ENCODE data around the gene ZNF407. TPM values are rescaled to one million over a fixed set of nuclear protein-coding genes. Genes with fewer than 3 reads are reported as not detected.
"Not testable (repeated sequence)": the region's sequence is repeated elsewhere in the genome, so short reads cannot be mapped to it uniquely, and the experiment has no call there.

ZNF407 gene
- total RNA-seq, 1 donor: 10.0 TPM

DNA sequence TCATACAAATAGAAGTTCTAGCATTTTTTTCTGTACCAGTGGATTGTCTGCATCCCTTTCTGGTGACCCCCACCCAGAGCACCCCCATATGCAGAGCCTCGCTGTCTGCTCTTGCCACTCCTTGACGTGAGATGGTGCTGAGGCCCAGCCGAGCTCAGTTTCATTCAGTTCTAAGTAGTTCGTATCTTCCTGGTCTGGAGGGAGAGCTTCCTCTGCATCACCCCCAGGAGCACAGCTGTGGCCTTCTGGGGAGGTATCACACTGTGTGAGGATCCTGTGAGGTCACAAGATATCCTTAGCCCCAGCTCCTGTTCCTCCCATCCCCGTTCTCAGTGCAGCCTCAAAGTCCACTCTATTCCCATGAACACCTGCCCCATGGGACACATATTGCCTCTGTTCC, 478.6 kb downstream of the ZNF407 start:
- DNase-seq (ENCODE audit: low read depth in 2 of 3, low spot score in 2 of 3): no peak

DNA sequence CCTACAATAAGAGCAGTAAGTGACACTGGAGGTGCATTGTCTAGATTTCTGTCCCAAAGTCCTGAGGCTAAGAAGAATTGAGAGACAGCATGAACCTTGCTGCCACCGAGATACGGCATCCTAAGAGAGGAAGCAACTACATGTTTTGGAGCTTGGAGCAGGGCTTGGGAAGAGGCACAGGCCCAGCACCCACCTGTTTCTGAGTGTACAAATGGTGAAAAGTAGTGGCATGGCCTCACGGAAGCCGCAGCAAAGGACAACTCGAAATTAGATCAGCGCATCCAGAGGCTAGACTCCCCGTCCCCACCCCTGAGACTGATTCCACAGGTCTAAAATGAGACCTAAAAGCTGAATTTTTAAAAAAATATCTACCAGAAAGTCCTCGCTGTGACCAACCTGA, 483.8 kb downstream of the ZNF407 start:
- no peak for DNase-seq (ENCODE audit: low read depth in 2 of 3, low spot score in 2 of 3)

DNA sequence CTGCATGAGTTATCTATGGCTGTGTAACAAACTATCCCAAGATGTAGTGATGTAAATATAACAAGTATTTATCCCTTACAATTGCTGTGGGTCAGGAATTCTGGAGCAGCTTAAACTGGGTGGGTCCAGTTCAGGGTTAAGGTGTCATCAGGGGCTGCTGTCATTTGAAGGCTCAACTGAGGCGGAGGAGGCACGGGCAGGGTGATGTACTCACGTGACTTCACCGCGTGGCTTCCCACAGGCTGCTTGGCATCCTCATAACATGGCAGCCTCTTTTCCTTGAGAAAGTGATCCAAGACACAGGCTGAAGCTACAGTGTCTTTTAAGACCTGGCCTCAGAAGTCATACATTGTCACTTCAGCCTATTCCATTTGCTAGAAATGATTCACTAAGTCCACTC, 485.5 kb downstream of the ZNF407 start:
- DNase-seq (ENCODE audit: low read depth in 2 of 3, low spot score in 2 of 3): no peak

DNA sequence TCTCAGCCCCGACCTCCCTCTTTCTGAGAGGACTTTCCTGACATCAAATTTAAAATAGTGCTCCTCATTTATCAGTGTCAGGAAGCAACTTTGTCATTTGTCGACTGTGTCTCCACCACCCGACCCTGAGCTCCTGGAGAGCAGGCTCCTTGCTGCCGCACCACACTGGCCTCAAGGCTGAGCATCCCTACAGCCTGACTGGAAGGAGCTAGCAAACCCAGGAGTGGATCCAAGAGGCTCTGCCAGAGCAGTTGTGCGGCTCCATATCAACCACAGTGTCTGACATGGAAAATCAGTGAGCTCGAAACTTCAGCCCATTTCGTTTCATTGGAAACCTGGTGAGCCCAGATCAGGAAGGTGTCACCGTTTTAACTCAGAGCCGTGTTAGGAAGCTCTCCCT, 486.1 kb downstream of the ZNF407 start:
- no peak for DNase-seq (ENCODE audit: low read depth in 2 of 3, low spot score in 2 of 3)

DNA sequence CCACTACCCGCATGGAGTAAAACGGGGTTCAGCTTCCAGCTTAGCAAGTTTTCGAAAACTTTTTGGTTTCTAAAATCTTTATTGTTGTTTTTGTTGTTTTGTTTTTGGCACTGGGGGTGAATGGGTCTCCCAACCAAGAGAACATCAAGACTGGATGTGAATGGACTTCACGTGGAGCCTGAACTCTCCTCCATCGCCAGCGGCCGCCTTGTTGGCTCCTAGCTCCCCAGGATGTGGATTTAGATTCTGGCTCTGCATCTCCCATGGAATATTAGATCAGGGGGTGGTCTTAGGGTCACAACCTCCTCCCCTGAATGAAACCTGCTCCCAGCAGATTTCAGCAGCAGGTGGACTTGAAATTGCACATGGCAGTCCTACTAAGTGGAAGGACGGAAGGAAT, 488.0 kb downstream of the ZNF407 start:
- not testable (repeated sequence) for DNase-seq (ENCODE audit: low read depth in 2 of 3, low spot score in 2 of 3)

DNA sequence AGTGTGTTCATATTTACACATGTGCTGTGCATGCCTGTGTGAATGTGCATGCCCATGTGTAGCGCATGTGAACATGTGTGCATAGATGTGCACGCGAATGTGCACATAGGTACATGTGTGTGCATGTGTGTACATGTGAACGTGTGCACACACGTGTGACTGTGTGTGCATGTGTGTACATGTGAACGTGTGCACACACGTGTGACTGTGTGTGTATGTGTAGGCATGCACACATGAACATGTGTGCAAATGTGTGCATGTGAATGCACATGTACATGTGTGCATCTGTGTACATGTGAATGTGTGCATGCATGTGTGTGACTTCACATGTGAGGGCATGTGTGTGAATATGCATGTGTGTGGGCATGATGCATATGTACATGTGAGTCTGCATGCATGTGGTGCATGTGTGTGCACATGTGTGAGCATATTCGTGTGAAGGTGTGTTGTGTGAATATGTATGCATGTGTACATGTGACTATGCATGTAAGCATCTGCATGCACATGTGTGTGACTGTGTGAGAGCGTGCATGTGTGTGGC, 488.9 kb downstream of the ZNF407 start:
- no peak for DNase-seq (ENCODE audit: low read depth in 2 of 3, low spot score in 2 of 3)

DNA sequence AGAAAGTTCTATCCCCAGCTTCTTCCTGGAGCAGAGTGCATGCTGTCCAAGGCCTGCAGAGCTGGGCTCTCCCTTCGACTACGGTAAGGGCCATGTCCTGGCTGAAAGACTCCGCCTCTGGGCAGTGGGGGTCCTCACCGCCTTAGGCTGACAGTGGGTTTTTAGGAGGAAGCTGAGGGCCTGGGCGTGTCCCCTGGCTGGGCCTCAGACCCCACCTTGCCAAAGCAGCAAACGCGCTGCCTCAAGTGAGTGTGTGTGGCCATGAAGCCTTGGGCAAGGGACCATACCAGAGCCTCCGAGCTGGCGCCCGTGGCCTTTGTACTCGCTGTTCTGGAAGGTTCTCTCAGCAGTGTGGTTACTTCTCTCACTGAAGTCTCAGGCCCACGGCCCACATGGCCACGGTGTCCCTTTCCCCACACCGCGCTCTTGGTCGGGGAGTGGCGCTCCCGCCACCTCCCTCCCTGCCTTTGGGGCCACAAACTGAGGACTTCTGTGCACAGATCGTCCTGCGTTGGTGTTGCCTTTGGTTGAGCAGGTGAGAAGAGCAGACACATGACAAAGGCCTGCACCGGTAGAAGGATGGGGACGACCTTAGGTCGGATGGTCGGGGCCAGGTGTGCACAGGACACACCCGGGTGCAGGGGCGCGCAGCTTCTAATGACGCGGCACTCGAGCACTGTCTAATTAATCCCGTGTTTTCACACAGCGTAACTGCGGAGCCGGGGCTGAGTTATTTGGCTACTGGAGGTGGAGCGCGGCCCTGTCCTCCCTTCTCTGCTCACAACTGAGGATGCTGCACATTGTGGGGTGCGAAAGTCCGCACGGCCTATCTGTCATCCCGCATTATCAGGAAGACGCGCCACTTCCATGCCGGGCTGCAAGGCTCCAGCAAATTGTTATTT, 489.7 kb downstream of the ZNF407 start:
- DNase-seq (ENCODE audit: low read depth in 2 of 3, low spot score in 2 of 3): no peak

DNA sequence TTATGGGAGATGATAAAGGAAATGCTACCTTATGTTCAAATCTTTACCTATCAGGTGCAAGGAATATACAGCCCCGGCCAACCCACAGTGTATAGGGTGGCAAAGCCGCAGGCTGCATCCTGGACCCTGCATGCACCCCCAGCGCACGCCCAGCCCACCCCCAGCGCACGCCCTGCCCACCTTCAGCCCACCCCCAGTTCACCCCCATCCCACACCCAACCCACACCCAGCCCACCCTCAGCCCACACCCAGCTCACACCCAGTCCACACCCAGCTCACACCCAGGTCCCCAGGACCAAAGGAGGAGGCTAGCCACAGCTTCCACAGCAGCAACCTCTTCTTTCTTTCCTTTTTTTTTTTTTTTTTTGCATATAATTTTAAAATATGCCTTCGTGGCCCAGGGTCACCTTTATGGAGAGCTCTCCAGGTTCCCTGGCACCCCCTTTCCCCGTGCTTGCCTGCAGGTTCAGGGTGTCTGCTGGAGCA, 490.4 kb downstream of the ZNF407 start:
- DNase-seq (ENCODE audit: low read depth in 2 of 3, low spot score in 2 of 3): no peak

DNA sequence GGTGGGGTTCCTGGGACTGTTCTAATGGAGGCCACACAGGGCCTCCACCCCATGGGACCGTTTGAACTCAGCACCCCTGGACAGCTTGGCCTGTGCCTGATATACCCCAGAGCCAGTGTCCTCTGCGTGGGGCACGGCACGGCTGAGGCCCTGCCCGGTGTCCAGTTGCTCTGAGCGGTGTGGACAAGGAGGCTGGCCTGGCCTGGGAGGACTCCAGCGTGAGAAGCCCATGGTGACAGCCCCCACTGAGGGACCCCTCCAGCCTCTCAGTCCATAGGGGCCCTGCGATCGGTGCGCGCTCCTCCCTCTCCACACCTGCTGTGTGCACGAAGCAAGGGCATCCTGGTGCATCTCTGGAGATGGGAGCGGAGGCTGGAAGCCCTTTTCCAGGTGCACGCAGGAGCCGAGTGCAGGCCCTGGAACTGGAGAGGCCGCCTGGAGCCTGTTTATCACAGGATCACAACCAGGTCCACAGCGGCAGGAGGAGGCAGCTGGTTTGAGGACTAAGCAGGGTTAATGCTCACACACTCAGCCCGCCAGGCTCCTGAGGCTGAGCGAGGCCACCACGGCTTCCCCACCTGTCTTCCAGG, 491.0 kb downstream of the ZNF407 start:
- no peak for DNase-seq (ENCODE audit: low read depth in 2 of 3, low spot score in 2 of 3)

DNA sequence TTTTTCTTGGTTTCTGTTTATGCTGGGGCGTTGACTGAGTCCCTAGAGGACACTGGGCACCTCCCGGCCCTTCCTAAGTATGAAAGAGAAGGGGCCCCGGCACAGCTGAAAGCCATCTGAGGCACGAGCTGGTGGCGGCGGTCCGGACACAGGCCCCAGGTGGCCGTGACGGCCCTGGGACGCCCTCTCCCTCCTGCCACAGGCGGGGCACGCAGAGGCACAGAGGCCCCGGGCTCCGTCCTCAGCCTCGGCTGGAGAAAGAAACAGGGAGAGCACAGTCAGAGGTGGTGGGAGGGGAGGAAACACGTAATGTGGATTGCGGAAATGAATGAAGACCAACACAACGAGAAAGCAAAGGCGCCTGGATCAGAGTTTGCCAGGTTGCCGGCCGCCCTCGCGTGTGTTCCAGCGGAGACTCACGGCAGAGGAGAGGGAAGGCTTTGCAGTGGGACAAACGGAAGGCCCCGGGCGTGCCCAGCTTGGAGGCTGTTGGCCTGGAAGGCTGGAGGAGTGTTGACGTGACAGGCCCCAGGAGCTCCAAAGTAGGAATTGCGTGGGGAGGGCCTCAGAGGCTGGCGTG, 492.2 kb downstream of the ZNF407 start:
- DNase-seq (ENCODE audit: low read depth in 2 of 3, low spot score in 2 of 3): no peak

DNA sequence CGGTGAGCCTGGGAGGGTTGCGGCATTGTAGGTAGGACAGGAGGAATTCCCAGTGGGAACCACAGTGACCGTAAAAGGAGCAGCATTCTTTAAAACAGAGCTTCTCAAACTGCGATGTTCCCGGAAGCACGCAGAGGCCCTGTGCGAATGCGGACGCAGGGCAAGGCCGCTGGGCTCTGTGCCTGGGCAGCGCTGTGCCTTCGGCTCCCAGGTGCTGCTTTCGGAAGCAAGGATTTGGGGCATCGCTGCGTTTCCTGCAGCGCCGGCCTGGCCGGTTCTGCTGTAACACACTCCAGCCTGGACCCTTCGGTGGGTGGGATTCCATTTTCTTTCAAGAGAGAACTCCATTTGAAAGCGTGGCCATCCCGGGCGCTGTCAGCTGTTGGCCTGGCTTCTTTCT, 492.7 kb downstream of the ZNF407 start:
- DNase-seq (ENCODE audit: low read depth in 2 of 3, low spot score in 2 of 3): no peak

DNA sequence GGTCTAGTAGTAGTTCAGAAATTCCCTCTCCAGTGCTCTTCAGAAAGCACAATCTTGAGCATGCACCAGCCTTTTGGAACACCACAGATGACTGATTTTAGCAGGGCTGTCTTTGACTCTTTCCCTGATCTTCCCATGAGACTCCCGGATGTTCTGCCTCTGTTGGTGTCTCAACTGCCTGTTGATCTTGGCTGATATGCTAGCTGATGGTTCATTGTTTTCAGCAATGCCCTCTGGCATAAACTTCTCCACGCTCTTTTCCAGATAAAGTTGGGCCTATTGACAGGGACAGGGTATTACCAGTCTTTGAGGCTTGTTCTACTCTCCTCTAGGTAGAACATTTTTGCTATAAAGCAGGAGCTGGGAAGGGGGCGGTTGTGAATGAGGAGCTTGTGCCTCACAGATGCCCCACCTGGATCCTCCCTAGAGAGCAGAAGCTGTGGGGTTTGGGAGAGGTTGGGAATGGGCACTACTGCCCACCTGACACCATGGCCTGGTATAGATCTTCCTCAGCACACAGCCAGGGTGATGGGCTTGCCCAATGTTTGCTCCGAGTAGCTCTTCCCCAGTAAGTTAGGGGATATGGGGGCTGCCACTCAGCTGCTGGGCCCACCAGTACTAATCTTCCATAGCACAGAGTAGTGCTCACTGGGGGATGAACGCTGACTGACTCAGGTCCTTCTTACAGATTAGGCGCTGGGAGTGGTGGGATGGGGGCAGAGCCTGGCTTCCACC, 500.0 kb downstream of the ZNF407 start:
- DNase-seq (ENCODE audit: low read depth in 2 of 3, low spot score in 2 of 3): no peak

DNA sequence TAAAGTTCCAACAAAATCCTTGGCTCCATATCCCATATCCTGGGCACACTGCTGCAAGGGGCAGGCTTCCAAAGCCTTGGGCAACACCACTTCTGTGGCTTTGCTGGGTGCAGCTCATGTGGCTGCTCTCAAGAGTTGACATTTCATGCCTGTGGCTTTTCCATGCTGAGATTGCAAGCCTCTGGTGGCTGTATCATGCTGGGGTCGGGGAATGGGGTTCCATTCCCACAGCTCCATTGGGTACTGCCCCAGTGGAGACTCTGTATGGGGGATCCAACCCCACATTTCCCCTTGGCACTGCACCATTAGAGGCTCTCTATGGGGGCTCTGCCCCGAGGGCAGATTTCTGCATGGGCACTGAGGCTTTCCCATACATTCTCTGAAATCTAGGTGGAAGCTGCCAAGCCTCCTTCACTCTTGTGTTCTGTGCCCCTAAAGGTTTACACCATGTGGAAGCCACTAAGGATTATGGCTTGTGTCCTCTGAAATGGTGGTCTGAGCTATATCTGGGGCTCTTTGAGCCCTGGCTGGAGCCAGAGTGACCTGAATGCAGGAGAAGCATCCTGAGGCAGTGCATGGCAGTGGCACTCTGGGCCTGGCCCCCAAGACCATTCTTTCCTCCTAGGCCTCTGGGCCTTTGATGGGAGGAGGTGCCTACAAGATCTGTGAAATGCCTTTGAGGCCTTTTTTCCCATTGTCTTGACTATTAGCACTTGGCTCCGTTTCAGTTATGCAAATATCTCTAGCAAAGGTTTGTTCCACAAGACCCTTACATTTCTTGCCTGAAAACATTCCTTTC, 503.4 kb downstream of the ZNF407 start:
- no peak for DNase-seq (ENCODE audit: low read depth in 2 of 3, low spot score in 2 of 3)

DNA sequence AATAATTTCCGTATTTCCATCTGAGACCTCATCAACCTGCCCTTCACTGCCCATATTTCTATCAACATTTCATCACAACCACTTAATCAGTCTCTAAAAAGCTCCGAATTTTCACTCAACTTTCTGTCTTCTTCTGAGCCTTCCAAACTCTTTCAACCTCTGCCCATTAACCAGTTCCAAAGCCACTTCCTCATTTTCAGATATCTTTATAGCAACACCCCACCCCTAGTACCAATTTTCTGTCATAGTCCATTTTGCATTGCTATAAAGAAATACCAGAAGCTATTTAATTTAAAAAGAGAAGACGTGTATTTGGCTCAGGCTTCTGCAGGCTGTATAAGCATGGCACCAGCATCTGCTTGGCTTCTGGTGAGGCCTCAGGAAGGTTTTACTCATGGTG, 504.2 kb downstream of the ZNF407 start:
- DNase-seq (ENCODE audit: low read depth in 2 of 3, low spot score in 2 of 3): no peak

DNA sequence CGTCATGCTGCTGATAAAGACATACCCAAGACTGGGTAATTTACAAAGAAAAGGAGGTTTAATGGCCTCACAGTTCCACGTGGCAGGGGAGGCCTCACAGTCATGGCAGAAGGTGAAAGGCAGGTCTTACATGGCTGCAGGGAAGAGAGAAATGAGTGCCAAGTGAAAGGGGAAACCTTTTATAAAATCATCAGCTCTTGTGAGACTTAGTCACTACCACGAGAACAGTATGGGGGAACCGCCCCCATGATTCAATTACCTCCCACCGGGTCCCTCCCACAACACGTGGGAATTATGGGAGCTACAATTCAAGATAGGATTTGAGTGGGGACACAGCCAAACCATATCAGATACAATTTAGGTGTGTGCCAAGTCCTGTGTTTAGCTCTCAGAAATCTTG, 506.4 kb downstream of the ZNF407 start:
- DNase-seq (ENCODE audit: low read depth in 2 of 3, low spot score in 2 of 3): not testable (repeated sequence)

DNA sequence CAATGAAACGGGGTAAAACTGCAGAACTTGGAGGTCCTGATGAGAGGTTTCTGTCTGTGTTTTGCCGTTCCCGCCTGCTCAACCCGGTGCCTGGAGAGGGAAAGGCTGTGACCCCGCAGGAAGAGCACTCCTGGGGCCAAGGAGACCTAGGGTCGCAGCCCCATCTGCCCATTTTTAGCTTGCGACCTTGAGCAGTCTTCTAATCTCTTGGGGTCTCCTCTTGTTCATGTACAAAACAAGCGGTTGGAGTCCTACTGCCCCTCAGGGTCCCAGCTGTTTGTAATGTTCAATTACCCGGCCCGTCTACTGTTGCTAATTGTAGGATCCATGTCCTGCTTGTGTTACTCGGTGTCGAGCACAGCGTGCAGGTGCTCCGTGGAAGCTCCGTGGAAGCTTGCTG, 506.8 kb downstream of the ZNF407 start:
- DNase-seq (ENCODE audit: low read depth in 2 of 3, low spot score in 2 of 3): no peak

DNA sequence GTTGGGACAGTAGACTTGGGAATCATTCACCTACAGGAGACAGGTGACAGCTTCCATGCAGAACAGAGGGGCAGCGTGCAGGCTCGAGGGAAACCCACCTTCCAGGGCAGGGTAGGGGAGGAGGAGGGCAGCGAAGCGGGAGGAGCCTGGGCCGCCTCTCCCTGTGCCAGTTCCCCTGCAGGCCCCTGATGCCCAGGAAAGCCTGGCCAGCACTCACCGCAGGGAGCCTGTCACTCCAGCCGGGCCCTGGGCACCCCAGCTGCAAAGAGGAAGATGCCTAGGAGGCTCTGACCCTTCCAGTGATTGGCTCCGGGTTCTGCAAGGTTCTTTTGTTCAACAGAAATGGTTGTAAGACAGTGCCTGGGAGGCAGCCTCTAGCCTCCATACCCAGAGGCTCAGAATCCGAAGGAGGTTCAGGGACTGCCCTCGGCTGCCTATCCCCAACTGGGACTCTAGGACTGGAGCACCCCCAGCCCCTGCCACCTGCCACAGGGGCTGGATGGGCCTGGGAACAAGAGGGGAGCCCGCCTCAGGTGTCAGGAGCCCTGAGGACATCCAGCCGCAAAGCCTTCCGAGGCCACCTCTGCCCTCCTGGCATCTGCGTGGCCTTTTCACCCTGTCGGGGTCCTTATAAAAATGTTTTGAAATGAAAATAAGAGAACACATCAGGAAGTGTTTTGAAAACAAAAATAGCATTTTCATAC, 508.0 kb downstream of the ZNF407 start:
- DNase-seq (ENCODE audit: low read depth in 2 of 3, low spot score in 2 of 3): no peak

DNA sequence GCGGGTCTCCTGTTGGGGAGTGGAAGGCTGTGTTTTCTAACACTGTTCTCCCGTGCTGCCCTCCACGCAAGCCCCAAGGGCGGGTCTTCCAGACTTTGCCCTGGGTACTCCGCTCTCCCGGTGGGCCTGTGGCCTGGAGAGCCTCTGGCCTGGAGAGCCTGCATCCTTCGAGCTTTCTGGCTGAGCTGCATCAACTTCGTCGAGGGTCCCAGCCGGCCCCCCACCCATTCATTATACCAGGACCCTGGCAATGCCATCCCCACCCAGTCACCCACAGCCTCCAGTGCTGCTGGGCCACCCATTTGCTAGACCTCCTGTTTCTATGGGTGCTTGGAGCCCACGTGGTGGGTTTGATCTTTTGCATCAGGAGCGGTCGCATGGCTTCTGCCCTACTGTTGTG, 509.1 kb downstream of the ZNF407 start:
- no peak for DNase-seq (ENCODE audit: low read depth in 2 of 3, low spot score in 2 of 3)

DNA sequence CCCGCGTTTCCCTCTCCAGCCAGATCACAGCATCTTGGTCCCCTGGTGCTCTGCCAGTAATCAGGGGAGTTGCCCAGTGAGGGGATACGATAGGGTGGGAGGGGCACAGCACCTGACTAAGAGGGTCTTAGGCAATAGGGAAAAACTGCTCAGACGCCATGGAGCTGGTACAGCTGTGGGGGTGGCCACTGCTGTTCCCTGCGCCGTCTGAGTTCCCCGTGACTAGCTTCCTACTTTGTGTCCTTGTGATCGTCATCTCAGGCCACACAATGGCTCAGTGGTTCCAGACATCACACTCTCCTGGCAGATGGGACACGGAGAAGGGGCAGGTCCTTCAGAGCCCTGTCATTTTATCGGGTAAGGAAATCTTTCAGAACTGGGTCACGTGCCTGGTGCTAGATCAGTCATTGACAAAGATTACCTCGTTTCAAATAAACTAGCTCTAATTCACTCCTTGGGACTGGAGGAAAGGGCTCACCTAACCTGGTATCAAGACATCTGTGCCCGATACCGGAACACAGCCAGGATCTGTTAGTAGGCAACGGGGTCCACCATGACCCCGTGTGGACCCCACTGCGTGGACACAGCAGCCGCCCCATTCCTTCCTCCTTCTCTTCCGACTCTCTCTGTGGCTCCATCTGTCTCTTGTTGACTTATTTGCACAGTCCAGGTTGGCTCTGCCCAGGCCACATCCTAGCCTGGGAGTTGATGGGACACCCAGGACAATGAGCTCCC, 509.7 kb downstream of the ZNF407 start:
- no peak for DNase-seq (ENCODE audit: low read depth in 2 of 3, low spot score in 2 of 3)

All from hematopoietic multipotent progenitor cell (in vitro differentiated cells).